Effector CD8-positive, alpha-beta T cell (primary cell): ENCODE results near the gene CTDSPL2.
"Not testable (repeated sequence)": the region's sequence is repeated elsewhere in the genome, so short reads cannot be mapped to it uniquely, and the experiment has no call there.

ENCODE experiments used
- DNase-seq: peaks from one replicate; lab custom pipeline; 2025; lab: John Stamatoyannopoulos, UW
- total RNA-seq, 4 experiments: gene quantifications; one replicate each; lab custom pipeline; 2026; lab: John Stamatoyannopoulos, UW

Gene CTDSPL2
- total RNA-seq: 80.4 to 113 (median 85.0) reads per million in 4 experiments

DNA sequence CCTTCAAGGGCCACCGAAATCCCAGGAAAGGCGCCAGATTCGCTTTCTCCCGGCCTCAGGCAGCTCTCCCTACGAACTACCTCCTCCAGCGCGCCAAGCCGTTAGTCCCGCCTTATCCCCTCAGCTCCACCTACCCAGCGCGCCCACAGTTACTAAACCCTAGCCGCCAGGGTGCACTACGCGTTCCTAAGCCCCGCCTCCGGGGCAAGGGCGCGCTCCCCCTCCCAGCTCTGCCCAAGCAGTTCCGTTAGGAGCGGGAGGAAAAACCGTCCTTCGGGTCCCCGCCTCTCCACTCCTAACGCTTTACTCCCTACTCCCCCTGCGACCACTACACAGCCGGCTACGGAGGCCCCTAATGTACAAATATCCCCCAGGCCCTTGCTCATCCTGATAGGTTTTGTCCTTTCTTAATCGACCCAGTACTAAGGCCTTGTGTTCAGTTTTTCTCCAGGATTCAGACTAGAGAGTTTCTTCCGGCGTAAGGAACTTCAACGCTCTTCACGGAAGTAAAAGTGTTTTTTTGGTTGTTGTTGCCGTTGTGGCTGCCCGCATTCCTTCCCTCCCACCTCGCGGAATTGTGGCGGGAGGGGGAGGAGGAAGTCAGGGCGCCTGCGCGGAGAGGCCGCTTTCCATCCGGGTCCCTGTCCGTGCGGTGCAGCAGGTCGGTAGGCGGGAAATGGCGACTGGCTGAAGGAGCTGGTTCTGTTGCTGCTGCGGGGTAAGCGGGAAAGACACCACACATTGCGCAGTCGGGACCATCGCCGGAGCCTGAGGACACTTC, at the start of gene CTDSPL2:
Gene CTDSPL2 (plus strand): TSS at position 655 of the 781 bp plus-strand sequence. CDS start 31,386 bp downstream, outside the sequence.
- DNase-seq: peak; percentile 89

DNA sequence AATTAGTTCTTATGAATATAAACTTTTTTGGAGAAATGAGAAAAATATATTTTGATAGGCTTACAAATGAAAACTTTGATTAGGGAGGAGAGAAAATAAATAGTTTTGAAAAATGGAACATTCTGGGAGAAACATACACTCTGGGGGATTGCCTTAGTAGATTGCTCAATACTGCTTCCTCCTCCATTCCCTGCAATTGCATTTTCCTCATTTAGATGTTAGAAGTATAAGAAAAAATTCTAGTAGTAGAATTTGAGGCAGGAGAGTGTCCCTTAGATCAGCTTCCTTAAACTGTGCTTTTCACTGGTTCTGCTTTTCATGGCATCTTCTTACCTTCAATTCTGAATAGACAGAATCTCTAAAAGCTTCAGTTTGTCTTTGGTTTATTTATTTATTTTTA, 46.2 kb upstream of the CTDSPL2 start:
- no peak for DNase-seq

DNA sequence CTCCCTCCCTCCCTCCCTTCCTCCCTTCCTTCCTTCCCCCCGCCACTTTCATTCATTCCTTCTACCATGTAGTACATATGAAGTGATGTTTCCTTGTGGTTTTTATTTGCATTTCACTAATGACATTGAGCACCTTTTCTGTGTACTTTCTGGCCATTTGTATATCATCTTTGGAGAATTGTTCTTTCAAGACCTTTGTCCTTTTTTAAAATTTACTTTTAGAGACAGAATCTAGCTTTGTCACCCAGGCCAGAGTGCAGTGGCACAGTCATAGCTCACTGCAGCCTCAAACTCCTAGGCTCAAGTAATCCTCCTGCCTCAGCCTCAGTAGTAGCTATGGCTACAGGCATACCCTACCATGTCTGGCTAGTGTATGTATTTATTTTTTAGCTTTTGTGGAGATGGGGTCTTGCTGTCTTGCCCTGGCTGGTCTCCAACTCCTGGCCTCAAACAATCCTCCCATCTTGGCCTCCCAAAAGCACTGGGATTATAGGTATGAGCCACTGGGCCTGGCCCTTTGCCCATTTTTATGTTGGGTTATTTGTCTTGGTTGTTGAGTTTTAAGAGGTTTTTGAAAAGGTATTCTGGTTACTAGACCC, 42.0 kb upstream of the CTDSPL2 start:
- DNase-seq: no peak

DNA sequence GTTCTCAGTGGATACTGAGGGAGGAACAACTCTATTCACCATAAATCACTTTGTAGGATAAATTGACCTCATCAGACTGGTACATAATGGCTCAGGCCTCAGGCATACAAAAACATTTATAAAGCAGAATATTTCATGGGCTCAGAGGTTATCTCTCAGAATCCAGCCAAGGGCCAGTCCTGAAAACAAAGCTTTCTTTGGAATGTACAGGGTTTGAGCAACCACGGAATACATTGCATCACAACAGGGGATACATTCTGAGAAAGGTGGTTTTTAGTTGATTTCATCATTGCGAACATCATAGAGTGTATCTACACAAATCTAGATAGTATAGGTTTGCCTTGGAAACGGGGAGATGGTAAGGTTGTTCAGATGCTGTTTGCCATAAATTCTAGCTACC, 33.4 kb upstream of the CTDSPL2 start:
- no peak for DNase-seq

DNA sequence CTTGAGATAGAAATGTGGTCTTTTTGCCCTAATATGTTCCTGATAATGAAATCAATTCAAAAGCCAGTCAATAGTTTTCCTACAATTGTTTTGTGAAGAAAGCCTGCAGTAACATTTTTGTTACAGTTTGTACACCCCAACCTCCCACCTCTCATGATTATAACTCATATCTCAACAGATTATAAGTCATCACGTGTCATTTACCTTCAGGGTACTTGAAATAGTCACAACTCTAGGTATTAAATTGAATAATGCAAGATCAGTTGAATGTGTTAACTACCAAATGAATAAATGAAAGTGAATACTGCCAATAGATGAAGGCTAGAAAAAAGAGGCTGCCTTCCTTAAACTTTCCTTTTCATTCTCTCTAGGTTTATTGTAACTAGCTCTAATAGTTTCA, 32.9 kb upstream of the CTDSPL2 start:
- DNase-seq: no peak

DNA sequence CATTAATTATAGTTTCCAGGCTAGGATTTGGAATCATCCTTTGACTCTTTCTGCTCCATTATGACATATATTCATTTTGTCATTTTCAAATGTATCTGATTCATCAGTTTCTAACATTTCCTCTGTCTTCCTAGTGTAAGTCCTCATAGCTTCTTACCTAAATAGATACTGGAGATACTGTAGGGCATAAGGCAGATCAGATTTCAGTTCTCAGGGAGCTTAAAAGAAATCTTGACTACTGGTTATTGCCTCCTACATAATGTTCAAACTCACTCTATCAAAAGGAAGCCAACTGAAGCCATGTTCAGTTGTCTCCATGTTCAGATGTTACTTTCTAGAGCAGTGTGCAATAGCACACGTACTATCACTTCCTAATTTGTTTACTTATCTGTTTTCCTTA, 29.6 kb upstream of the CTDSPL2 start:
- DNase-seq: no peak

DNA sequence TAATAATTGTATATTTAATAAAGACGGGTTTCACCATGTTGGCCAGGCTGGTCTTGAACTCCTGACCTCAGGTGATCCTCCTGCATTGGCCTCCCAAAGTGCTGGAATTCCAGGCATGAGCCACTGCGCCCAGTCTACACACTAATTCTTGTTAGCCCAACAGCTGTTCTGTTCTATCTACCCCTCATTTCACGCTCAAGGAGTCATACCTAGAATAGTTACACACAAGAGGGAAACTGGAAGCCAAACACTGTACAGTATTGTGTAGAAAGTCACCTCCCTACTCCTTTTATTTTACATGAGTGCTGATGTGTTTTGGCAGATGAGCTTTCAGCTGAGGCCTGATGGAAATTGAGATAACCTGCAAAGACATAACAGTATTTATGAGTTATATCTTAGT, 13.4 kb upstream of the CTDSPL2 start:
- no peak for DNase-seq

DNA sequence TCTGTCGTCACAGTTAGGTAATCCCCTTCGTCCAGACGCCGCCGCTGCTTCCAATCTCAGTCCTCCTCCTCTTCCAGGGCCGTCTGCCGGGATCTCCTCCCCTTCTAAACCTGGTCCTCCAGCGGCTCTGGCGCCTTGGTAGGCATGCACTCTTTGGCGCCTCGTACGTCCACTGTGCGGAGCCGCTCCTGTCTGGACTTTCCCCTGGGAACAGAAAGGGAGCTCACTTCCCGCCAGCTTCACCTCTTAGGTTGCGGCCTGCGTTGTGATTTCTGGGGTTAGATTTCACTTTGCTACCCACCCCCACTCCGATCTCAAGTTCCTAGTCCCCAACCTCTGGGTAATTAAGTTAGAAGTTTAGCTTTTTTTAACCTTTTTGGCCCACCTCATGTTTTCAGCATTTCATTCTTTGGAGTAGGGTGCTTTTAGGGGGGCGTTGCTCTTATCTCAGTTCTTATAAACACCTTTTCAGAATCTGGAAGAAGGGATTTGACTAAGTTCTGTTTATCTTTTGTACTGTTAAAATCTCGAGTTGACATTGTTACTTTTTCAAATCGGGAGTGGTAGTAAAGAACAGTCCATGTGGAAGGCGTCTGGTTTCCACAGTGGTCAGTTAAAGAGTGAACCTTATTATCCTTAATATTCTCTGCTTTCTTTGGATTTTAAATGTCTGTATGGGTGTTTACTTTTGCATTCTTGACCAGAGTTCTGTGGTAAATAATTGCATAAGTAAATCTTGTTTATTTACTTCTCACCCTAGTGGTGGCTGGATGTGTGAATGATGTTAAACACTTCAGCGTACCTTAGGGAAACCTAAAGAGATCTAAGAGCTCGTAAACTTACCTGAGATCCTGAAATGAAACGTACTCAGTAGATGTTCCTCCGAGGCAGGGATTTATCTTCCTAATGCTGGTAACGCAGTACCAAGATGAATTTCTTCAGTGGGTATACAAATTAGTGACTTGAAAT, 611 bp downstream of the CTDSPL2 start:
- DNase-seq: no peak

DNA sequence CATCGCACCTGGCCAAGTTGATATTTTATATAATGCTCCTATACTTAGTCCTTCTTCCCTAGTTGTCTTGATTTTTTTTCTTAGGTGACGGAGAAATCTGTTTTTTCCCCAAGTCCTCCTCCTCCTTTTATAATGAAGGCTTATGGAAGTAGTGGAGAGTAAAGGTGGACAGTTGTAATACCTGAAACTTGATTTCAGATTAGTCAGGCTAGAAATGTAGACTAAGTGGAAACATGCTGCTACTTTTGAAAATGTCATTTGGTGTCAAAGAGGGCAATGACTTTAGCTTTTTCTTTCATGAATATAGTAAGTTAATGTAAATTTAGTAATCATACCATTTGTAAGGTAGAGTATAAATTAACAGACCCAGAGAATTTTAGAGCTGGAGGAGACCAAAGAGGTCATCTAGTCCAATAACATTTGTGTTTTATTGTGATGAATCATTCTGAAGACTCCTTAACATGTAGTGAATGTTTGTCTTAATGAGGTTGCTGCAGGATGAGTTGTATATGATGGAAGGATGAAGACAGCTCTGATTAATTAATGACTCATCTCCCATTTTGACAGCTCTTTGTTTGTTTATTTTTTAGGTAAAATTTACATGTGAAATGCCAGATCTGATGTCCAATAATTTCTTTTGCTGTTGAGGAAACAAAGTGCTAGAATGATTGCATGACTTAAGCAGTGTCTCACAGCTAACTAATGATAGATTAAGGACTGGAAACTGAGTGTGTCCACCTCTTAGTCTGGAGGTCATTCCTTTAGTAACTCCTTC, 8.7 kb downstream of the CTDSPL2 start:
- no peak for DNase-seq

DNA sequence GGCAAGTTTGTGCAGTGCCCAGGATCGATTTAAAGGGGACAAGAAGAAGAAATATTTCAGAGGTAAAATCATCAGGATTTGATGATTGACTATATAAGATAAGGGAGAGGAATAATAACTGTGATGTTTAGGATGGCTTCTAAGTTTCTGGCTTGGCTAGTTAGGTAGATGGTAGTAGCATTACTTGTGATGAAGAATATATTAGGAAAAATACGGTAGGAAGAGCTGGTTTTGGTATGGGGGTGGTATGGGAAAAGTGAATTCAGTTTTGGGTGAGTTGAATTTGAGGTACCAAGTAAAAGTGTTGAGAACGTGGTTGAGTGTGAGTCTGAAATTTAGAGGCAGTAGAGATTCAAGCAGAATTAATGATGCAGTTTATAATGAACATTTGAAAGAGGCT, 11.0 kb downstream of the CTDSPL2 start:
- DNase-seq: no peak

DNA sequence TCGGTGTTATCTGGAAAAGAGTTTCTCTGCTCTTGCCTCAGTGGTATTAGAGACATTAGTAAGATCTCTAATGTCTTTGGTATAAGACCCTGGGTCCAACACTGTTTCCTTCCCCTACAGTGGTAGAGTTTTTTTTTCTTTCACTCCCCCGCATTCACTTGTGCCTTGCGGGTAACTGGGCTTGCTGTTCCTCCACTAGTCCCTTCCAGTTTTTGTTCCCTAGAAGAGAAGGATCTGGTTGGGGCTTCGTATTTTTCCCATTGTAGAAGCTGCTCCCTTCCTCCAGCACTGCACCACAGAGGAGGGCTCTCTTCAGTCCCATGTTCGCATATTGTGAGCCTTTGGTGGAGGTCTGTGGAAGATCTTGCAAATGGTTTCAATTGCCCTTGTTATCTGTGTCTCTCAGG, 13.7 kb downstream of the CTDSPL2 start:
- DNase-seq: no peak

DNA sequence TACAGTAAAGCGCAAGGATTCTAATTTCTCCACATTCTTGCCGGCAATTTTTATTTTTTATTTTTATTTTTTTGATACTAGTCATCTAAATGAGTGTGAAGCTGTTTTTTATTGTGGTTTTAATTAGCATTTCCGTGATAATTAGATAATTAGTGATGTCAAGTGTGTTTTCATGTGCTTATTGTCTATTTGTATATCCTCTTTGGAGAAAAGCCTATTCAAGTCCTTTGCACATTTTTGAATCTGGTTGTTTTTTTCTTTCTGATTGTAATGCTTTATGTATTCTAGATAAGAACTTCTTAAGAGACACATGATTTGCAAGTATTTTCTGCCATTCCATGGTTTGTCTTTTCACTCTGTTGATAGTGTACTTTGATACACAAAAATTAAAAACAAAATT, 16.1 kb downstream of the CTDSPL2 start:
- DNase-seq: no peak

DNA sequence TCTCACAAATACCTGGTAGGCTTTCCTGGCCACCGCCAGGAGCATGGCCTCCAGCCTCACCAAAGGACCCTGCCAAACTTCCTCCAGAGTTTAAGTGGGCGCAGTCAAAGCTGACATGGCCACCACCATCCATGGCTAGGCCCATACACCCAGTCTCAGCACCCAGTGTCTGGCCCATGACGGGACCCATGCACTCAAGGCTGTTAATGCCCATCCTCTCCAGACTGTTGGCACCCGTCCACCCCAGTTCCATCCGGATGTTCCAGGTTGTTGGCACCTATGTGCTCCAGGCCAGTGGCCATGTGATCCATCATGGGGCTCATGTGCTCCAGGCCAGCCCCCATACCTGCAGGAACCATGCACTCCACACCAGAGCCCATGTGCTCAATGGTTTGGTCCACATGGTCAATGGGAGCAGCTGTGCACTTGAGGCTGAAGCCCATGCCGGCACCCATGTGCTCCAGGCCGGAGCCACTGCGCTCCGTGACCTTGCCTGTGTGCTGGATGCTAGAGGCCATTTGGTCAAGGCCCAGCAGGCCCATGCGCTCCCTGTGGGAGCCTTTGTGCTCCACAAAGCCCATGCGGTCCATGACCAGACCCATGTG, 20.4 kb downstream of the CTDSPL2 start:
- no peak for DNase-seq

DNA sequence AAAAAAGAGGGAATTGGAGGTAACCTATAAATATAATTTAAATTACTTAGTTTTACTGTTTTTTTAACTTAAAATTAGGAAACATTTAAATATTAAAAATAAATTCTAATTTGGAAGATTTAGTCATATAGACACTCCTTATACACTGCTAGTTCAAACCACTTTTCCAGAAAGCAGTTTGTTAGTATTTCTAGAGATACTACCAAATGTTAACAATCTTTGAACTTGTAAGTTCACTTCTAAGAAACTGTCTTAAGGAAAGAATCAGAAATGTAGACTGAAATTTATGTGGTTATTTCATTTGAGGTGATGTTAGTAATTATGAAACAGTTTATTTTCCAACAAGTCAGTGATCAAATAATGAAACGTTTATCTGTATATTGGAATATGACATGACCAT, 22.7 kb downstream of the CTDSPL2 start:
- DNase-seq: no peak

DNA sequence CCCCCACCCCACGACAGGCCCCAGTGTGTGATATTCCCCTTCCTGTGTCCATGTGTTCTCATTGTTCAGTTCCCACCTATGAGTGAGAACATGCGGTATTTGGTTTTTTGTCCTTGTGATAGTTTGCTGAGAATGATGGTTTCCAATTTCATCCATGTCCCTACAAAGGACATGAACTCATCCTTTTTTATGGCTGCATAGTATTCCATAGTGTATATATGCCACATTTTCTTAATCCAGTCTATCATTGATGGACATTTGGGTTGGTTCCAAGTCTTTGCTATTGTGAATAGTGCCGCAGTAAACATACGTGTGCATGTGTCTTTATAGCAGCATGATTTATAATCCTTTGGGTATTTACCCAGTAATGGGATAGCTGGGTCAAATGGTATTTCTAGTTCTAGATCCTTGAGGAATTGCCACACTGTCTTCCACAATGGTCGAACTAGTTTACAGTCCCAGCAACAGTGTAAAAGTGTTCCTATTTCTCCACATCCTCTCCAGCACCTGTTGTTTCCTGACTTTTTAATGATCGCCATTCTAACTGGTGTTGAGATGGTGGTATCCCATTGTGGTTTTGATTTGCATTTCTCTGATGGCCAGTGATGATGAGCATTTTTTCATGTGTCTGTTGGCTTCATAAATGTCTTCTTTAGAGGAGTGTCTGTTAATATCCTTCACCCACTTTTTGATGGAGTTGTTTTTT, 26.3 kb downstream of the CTDSPL2 start:
- not testable (repeated sequence) for DNase-seq

DNA sequence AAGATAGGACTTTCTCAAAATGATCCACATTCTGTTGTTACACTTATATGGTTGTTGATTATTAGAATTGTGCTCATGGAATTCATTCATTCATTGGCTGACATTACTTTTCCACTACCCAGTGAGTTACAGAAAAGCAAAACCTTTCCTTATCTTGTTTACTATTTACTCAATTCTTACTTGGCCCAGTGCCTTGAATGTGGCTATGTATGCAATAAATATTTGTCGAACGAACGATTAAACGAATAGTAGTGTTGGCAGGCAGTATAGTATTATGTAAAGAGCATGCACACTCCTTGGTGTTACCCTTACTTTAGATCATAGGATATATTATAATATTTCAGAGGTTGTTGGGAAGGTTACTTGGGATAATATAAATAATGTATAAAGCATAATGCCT, 31.0 kb downstream of the CTDSPL2 start:
- DNase-seq: no peak

DNA sequence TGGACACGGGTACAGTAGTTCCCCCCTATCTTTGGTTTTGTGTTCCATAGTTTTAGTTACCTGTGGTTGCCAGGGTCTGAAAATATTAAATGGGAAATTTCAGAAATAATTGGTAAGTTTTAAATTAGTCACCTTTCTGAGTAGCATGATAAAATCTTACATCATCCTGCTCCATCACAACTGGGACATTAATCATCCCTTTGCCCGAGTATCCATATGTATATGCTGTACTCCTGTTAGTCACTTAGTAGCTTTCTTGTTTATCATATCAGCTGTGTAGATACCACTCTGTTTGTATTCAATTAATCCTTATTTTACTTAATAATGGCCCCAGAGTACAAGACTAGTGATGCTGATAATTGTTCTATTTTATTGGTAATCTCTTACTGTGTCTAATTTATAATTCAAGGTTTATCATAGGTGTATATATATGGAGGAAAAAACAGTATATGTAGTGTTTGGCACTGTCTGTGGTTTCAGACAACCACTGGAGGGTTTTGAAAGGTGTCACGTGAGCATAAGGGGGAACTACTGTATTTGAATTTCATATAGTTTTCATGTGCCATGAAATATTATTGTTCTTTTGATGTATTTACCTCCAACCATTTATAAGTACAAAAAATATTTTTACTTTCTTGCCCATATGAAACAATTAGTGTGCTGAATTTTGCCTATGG, 41.4 kb downstream of the CTDSPL2 start:
- DNase-seq: no peak

DNA sequence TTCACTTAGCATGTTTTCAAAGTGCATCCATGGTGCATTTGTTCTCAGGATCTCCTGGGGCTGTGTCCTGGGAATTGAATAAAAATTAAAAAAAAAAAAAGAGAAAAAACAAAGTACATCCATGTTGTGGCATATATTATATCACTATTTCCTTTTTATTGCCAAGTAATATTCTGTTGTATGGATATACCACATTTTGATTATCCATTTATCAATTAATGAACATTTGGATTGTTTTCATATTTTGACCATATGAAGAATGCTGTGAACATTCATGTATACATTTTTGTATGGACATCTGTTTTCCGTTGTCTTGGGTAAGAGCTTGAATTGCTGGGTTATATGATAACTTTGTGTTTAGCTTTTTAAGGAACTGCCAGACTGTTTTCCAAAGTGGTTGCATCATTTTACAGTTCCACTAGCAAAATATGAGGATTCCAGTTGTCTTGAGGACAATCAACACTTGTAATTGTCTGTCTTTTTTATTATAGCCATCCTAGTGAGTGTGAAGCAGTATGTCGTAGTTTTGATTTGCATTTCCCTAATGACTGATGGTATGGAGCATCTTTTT, 44.5 kb downstream of the CTDSPL2 start:
- DNase-seq: no peak

DNA sequence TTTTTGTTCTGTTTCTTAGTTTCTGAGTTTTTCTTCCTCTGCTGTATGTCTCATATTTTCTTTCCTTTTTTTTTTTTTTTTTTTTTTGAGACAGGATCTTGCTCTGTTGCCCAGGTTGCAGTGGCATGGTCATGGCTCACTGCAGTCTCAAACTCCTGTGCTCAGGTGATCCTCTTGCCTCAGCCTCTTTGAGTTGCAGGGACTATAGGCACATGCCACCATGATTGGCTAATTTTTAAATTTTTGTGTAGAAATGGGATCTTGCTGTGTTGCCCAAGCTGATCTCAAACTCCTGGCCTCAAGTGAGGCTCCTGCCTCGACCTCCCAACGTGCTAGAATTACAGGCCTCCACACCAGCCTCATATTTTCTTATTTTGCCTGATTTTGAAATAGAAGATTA, 51.9 kb downstream of the CTDSPL2 start:
- DNase-seq: no peak

DNA sequence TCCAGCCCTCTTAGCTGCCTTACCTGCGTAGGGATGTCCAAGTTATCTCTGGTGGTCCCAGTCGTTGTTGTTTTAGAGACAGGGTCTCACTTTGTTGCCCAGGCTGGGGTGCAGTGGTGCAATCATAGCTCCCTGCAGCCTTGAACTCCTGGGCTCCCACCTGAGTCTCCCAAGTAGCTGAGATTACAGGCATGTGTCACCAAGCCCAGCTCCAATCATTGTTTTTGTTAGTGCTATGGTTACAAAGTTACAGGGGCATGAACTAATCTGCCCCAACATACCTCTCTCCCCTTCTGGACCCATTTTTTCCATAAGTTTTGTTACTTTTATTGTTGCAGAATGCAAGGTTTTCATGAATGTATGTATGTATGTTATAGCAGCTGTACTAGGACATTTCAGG, 54.7 kb downstream of the CTDSPL2 start:
- no peak for DNase-seq
